NCI-H2081 (cell line): ENCODE data around the gene ZNF454.

ENCODE experiments used
- DNase-seq, 2 experiments: peaks; one replicate each; lab custom pipeline; 2025; lab: John Stamatoyannopoulos, UW

ZNF454 gene

DNA sequence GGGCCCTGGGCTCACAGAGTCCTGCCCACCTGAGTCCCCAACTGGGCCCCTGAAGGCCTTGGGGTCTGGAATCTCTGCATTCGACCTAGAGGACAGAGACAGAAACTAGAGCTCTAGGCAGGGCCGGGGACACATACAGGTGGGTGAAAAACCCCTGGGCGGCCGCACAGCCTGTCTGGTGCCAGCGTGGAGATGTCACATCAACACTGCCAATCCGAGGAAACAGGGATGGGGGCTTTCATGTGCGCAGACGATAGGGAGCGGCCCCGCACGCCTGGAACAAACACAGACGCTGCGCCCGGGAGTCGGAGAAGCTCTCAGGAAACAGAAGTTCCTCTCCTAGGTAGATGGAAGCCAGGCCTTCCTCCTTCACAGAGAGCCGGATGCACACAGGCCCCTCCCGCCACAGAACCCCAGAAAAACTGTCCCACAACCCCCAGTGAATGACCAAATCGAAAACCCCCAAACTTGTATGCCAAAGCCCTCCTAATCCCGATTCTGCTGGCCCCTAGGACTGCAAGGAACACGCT, 52.3 kb downstream of the ZNF454 start:
- DNase-seq = no peak

DNA sequence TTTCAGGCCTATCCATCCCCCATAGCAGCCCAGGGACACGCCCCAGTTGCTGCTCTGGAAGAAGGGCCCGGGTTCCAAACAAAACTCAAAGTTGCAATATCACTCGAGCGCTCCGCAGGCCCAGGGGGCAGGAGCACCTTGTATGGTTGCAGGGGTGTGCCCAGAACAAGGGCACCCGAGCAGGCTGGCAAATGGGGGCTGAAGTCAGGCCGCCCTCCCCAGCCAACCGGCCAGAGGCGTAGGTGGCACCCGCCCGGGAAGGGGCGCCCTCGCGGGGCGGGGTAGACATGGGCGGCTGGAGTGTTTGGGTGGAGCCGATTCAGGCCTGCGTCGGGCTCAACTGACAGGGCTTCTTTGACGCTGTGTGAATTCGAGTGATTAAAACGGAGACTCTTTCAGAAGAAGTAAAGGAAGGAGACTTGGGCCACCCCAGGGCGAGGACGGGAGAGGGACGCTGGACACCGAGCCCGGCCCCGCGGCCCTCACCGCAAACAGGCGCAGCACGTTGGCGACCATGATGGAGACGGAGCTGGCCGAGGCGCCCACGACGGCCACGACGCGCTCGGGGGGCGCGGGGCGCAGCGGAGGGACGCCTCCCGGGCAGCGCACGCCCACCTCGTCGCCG, 53.1 kb downstream of the ZNF454 start:
- no peak for DNase-seq

DNA sequence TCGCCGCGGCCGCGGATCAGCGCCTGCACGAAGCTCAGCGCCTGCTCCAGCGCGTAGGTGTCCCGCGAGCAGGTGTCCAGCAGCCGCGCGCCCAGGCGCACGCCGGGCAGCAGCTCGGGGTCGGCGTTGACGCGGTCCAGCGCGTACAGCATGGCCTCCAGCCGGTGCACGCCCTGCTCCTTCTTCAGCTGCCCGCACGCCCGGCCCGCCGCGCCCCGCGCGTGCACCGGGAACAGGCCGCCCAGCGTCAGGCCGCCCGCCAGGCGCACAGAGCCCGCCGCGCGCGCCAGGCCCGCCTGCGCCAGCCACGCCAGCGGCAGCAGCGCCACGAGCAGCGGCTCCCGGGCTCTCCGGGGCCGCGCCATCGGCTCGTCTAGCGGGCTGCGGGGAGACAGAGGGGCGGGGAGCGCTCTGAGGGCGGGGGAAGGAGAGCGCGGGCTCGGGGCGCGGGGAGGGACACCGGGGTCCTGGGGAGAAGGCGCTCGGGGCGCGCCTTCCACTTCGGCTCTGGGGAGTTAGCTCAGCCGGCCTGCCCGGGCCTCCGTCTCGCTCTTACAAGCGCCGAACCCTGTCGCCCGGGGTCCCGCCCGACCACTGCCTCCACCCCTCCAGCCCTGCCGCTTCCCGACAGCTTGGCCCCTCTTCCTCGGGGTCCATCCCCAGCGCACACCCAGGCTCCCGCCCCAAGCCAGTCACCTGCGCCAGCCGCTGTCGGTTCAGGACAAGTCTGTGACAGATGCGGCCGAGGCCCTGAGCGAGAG, 53.8 kb downstream of the ZNF454 start, which contains the start of gene GRM6:
GRM6 (minus strand) TSS at position 741 of the 761 bp plus-strand sequence; CDS start at position 365, 376 bp downstream.
- no peak for DNase-seq

DNA sequence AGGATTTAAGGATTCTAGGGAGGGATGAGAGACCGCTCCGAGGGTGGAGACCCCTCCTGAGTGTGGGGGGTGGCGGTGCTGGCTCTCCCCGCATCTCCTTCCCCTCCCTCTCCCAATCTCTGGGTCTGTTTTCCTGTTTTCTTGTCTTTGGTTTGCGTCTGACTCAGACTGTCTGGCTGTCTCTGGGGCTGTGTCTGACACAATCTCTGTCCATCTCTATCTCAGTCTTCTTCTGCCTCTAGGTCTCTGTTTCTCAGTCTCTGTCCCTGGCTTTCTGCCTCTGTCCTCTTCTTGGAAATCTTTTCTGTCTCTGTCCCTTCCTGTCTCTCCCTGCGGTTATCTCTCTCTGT, 54.3 kb downstream of the ZNF454 start:
- DNase-seq = no peak

DNA sequence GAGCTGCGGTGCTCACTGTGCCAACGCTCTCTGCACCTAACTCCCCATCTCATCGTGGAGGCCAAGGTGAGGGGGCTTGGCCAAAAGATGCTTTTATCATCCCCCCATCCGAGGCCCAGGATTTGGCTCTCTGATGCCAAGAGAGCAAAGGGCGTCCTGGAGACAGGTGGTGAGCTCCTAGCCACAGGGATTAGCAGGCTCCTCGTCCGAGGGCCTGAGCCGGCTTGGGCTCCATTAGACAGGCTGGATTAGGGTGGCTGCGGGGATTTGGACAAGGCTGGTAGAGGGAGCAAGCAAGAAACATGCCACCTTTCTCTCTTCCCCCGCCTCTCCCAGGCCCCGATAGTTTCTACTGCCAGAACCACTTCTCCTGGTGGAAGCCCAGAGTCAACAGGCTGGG, 55.2 kb downstream of the ZNF454 start:
- DNase-seq = no peak

DNA sequence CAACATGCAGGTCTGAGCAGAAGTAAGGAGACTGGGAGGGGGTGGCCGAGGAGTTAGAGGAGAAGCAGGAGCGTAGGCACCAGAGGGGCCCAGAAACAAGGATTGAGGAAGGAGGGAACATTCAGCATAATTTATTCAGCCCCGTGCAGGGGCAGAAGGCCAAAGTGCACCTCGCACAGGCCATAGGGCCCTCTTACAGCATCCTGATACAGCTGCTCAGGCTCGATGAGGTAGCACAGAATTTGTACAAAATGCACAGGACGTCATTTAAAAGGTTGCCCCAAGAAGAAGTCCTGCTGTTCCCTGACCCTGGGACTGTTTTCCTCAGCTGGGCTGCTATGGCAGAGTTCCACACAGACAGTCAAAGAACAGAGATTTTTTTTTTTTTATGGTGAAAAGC, 56.2 kb downstream of the ZNF454 start:
- DNase-seq = no peak

DNA sequence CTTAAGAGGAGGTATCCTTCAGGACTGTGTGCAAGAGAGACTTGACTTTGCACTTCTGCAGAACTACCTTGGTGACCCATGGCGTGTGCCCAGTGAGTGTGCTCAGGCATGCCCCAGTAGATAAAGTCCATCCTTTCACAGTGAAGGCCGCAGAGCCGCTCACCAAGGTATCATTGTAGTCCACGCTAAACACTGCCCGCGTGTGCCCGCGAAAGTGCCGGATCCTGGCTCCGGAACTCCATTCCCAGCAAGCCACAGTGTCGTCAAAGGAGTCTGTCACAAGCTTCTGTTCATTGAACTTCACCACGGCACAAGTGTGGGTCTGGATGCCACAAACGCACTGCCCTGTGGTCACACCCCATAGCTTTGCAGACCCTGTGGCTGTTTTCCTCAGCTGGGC, 57.4 kb downstream of the ZNF454 start:
- DNase-seq = no peak

DNA sequence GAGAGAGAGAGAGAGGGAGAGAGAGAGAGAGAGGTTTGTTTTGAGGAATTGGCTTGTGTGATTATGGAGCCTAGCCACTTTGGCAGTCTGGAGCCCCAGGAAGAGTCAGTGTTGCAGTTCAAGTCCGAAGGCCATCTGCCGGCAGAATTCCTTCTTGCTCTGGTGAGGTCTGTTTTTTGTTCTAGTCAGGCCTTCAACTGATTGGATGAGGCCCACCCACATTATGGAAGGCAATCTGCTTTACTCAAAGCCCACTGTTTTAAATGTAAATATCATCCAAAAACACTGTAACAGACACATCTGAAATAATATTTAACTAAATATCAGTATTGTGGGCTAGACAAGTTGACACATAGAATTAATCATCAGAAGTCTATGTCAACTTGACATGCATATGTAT, 65.6 kb downstream of the ZNF454 start:
- DNase-seq = no peak

DNA sequence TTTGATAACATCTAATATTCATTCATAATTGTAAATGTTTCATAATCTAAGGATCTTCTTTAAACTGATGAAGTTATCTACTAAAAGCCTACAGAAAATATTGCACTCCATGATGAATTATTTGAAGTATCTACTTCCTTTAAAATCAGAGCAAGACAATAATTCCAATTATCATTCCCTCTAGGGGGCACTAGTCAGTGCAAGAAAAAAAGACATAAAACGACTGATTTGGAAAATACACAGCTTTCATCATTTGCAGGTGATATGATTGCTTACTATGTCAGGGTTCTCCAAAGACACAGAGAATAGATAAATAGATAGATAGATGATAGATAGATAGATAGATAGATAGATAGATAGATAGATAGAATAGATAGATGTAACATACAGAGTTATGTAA, 67.7 kb downstream of the ZNF454 start:
- no peak for DNase-seq
